HUES48 (cell line): ENCODE data around the gene SSMEM1.
"Not testable (repeated sequence)": the region's sequence is repeated elsewhere in the genome, so short reads cannot be mapped to it uniquely, and the experiment has no call there.

Source experiments
- H3K27ac ChIP-seq: one replicate; pipeline ENCODE4 v1.7.0; 2013; ENCODE audit warnings: low read depth, low read length, inconsistent platforms
- H3K27me3 ChIP-seq: 2 replicates; pipeline ENCODE4 v1.6.1; 2013; ENCODE audit warnings: mild to moderate bottlenecking, low read length; ENCODE audit not compliant: control insufficient read depth, insufficient read depth
- H3K36me3 ChIP-seq: 2 replicates; pipeline ENCODE4 v1.6.1; 2013; ENCODE audit warnings: low read length; ENCODE audit not compliant: control insufficient read depth, insufficient read depth
- H3K4me1 ChIP-seq: 2 replicates; pipeline ENCODE4 v1.6.1; 2013; ENCODE audit warnings: mild to moderate bottlenecking, low read length; ENCODE audit not compliant: control insufficient read depth, insufficient read depth
- H3K4me3 ChIP-seq: 2 replicates; pipeline ENCODE4 v1.5.1; 2013; ENCODE audit warnings: mild to moderate bottlenecking, low read depth, low read length
- H3K9ac ChIP-seq: 2 replicates; pipeline ENCODE4 v1.6.1; 2013; ENCODE audit warnings: mild to moderate bottlenecking, low read depth, low read length, moderate library complexity
- H3K9me3 ChIP-seq: 2 replicates; pipeline ENCODE4 v1.6.1; 2013; ENCODE audit warnings: low read length; ENCODE audit not compliant: control insufficient read depth, insufficient read depth

The SSMEM1 gene, protein sequence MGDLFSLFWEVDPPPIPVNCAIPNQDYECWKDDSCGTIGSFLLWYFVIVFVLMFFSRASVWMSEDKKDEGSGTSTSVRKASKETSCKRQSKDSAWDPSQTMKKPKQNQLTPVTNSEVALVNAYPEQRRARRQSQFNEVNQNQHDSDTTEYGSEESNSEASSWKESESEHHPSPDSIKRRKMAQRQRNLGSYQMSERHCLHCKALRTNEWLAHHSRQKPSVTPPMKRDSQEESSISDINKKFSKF

DNA sequence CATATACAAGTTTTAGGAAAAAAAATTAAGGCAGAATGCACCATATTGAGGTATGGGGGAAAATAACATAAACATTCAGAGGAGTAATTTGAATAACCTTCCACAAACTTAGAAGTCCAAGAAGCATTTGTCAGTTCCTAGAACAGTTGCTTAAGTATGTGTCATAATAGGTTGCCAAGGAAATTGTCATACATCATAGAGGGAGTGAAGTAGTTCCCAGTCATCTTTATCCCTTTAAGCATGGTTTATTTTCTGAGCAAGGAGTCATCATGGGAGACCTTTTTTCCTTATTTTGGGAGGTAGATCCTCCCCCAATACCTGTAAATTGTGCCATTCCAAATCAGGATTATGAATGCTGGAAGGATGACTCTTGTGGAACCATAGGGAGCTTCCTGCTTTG is at the start of gene SSMEM1:
TSS of gene SSMEM1 (plus strand) at position 219 of the 400 bp plus-strand sequence. CDS start at position 270, 51 bp downstream.
- Histone ChIP-seq H3K36me3 (peaks cover 12% of the 10 kb centered on the region), H3K4me1 (no peaks in the 10 kb centered on the region), H3K27ac (no peak within 1 kb of the TSS), H3K4me3 (no peak within 1 kb of the TSS), H3K9ac (no peak within 1 kb of the TSS), H3K27me3 (no peaks in the 10 kb centered on the region), H3K9me3 (no peaks in the 10 kb centered on the region)

DNA sequence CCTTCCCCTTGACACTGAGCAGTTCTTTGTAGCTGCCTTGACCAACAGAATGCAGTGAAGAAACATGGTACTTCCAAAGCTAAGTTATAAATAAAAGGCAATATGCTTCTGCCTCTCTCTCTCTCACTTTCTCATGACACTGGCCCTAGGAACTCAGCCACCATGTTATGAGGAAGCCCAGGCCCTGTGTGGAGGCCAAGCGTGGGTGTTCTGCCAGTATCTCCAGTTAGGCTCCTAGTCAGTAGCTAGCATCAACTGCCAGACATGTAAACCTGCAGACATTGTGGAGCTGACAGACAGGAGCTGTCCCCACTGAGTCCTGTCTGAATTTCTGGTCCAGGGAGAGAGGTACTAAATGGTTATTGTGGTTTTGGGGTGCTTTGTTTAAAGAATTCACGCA is 47.6 kb upstream of the SSMEM1 start:
- H3K4me3 ChIP-seq = no peak overlapping the region
- H3K36me3 ChIP-seq = peaks cover 49% of the 10 kb centered on the region
- no peak overlapping the region for H3K27ac ChIP-seq
- H3K9me3 ChIP-seq = no peaks in the 10 kb centered on the region
- no peaks in the 10 kb centered on the region for H3K27me3 ChIP-seq
- no peaks in the 10 kb centered on the region for H3K4me1 ChIP-seq
- no peak overlapping the region for H3K9ac ChIP-seq

DNA sequence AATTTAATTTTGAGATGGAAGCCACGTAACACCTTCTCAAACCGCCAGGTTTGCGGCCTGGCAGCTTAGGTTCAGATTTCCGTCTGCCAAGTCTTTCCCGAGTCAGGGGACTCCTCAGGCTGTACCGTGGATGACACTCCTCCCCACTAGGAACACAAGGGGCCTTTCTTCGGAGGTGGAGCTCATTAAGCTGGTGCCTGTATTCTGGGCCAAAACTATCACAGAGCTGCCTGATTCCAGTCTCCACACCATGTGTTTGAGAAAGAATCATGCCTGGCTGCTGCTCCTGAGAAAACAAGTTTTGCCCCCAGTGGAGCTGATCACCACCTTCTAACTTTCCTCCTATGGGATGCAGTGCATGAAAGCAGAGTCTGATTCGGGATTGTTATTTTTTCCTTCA is 47.2 kb upstream of the SSMEM1 start:
- Histone ChIP-seq H3K4me3 (no peak overlapping the region), H3K27ac (no peak overlapping the region)

DNA sequence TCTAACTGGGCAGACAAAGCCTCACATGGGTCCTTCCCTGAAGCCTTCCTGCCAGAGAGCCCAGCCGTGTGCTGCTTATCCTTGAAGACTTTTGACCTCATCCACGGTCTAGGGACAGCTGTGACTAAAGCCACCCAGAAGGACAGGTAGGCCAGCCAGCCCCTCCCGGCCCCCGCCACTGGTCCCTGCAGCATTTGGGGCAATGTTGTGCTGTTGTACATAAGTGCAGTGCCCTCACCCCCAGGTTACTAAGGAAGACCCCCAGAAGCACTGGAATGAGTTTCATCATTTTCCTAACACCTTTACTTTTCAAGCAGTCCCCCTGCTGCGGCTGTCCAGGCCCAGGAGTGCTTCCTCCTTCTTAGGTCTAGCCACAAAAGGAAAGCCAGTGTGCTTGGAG is 45.5 kb upstream of the SSMEM1 start:
- H3K36me3 ChIP-seq = peaks cover 64% of the 10 kb centered on the region
- H3K27me3 ChIP-seq = no peaks in the 10 kb centered on the region
- no peak overlapping the region for H3K4me3 ChIP-seq
- no peak overlapping the region for H3K27ac ChIP-seq
- H3K9me3 ChIP-seq = no peaks in the 10 kb centered on the region
- no peak overlapping the region for H3K9ac ChIP-seq
- no peaks in the 10 kb centered on the region for H3K4me1 ChIP-seq

More for the DNA sequence above, 47.2 kb upstream of the SSMEM1 start:
- Histone ChIP-seq H3K9ac (no peak overlapping the region), H3K9me3 (no peaks in the 10 kb centered on the region), H3K36me3 (peaks cover 53% of the 10 kb centered on the region), H3K27me3 (no peaks in the 10 kb centered on the region), H3K4me1 (no peaks in the 10 kb centered on the region)

DNA sequence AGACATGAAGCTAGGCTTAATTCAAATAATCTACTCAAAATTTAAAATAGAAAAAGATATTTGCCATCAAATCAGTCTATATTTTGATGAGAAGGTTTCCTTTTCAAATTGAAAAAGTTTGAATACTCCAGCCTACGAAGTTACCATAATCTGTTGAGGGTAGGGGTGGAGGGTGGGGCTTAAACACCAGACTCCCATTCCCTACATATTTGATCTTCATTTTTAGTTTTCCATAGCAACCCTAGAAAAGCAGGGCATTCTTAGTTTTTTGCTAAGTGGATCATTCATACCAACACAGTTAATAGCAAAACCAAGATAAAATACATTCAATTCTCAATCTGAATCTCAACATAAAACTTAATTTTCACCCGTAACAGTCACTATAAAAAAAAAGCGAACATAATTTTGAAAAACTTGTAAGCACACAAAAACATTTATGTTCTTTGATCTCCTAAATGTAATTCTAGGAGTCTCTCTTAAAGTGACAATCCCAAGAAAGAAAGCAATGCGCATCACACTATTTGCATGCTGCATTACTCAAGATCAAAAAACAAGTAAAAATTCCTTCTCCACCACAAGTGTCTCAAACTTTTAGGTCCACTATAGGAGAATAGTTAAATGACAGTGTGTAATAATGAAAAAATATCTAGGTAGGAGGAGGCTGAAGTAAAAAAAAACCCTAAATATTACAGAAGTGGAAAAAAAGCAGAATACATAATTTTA is 33.3 kb upstream of the SSMEM1 start:
- Histone ChIP-seq H3K9ac (no peak overlapping the region), H3K27ac (no peak overlapping the region), H3K36me3 (peaks cover 86% of the 10 kb centered on the region), H3K4me1 (no peaks in the 10 kb centered on the region), H3K4me3 (no peak overlapping the region), H3K9me3 (no peaks in the 10 kb centered on the region), H3K27me3 (no peaks in the 10 kb centered on the region)

DNA sequence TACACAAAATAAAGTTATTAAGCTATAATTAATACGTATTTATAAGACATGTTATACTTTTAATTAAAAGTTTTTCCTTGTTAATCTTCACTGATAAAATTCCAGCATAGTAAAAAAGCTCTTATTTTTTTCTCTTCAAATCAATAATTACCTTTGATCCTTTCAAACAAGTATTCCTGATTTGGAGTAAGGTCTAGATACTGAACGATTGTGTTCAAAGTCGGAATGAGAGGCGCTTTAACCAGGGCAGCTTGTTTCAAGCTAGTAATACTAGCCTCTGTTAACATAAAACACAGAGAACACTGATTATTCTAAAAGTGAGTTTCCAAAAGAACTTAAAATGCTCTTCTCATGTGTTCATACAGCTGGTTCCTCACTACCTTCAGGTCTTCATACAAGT is 29.4 kb upstream of the SSMEM1 start:
- Histone ChIP-seq H3K27me3 (no peaks in the 10 kb centered on the region), H3K9ac (no peak overlapping the region), H3K4me3 (no peak overlapping the region), H3K27ac (no peak overlapping the region), H3K9me3 (no peaks in the 10 kb centered on the region), H3K36me3 (peaks cover 89% of the 10 kb centered on the region), H3K4me1 (no peaks in the 10 kb centered on the region)

DNA sequence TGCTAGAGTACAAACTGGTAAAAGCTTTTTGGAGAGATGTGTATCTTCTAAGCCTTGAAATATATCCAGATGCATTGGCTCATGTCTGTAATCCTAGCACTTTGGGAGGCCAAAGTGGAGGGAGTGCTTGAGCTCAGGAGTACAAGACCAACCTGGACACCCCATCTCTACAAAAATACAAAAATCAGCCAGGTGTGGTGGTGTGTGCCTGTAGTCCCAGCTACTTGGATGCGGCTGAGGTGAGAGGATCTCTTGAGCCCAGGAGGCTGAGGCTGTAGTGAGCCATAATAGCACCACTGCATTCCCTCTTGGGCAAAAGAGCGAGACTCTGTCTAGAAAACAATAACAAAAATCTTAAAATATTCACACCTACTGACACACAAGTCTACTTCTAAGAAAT is 28.0 kb upstream of the SSMEM1 start:
- Histone ChIP-seq H3K9me3 (no peaks in the 10 kb centered on the region), H3K27ac (no peak overlapping the region), H3K4me3 (no peak overlapping the region), H3K36me3 (peaks cover 89% of the 10 kb centered on the region), H3K27me3 (no peaks in the 10 kb centered on the region), H3K9ac (no peak overlapping the region), H3K4me1 (no peaks in the 10 kb centered on the region)

DNA sequence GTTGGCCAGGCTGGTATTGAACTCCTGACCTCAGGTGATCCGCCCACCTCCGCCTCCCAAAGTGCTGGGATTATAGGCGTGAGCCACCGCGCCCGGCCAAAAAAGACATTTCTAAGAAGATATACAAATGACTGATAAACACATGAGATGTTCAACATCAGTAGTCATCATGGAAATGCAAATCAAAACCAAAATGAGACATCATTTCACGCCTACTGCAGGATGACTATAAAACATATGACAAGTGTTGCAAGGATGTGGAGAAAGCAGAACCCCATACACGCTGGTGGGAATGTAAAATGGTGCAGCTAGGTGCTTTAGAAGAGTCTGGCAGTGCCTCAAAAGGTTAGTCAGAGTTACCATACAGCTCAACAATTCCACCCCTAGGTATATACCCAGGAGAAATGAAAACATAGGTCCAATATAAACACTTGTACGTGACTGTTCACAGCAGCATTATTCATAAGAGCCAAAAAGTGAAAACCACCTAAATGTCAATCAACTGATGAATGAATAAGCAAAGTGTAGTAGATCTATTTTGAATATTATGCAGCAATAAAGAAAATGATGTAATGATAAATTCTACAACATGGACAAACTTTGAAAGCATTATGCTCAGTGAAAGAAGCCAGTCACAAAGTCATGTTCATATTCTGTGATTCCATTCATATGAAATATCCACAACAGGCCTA is 26.9 kb upstream of the SSMEM1 start:
- Histone ChIP-seq H3K9me3 (no peaks in the 10 kb centered on the region), H3K36me3 (peaks cover 87% of the 10 kb centered on the region), H3K27ac (no peak overlapping the region)

DNA sequence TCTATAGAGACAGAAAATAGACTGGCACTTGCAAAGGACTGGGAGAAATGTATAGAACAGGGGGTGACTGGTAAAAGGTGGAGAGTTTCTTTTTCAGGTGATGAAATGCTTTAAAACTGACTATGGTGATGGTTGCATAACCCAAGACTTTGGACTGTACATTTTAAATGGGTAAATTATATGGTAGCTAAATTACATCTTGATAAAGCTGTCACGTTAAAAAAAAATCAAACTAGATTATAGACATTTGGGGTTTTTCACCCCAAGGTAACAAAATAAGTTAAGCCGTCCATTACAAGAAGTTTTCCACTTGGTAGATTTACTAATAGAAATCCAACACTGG is 26.4 kb upstream of the SSMEM1 start:
- no peak overlapping the region for H3K27ac ChIP-seq
- peaks cover 85% of the 10 kb centered on the region for H3K36me3 ChIP-seq
- no peak overlapping the region for H3K9ac ChIP-seq

More for the DNA sequence above, 26.9 kb upstream of the SSMEM1 start:
- H3K4me1 ChIP-seq = no peaks in the 10 kb centered on the region
- no peaks in the 10 kb centered on the region for H3K27me3 ChIP-seq
- no peak overlapping the region for H3K4me3 ChIP-seq
- no peak overlapping the region for H3K9ac ChIP-seq

DNA sequence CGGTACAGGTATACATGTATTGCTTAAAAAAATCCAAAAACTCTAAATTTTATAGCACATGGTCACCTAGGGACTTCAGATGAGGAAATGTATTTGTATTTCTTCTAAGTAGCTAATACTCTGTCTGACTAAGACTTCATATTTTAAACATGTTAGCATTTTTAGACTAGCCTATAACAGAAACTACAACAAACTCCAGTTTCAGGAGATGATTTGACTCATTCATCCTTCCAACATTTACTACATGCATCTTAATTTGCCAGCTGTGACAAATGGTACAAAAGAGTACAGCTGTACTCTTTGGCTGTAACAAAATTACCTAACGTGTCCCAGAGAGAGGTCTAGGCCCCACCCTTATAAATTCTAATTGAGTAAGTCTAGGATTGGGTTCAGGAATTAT is 24.7 kb upstream of the SSMEM1 start:
- H3K27me3 ChIP-seq = no peaks in the 10 kb centered on the region
- H3K4me1 ChIP-seq = no peaks in the 10 kb centered on the region
- H3K9me3 ChIP-seq = no peaks in the 10 kb centered on the region
- peaks cover 77% of the 10 kb centered on the region for H3K36me3 ChIP-seq
- H3K27ac ChIP-seq = no peak overlapping the region
- H3K4me3 ChIP-seq = no peak overlapping the region
- H3K9ac ChIP-seq = no peak overlapping the region

More for the DNA sequence above, 26.4 kb upstream of the SSMEM1 start:
- Histone ChIP-seq H3K9me3 (no peaks in the 10 kb centered on the region), H3K4me1 (no peaks in the 10 kb centered on the region), H3K4me3 (no peak overlapping the region), H3K27me3 (no peaks in the 10 kb centered on the region)

DNA sequence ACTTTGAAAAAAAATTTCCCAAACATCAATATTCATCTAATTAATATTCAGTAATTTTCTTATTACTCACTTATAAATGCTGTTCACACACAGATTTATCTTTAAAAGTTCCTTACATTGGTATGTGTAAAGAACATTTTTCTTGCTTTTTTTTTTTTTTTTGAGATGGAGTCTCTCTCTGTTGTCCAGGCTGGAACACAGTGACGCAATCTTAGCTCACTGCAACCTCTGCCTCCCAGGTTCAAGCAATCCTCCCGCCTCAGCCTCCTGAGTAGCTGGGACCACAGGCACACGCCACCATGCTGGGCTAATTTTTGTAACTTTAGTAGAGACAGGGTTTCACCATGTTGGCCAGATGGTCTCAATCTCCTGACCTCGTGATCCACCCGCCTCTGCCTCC is 23.3 kb upstream of the SSMEM1 start:
- peaks cover 70% of the 10 kb centered on the region for H3K36me3 ChIP-seq

More for the DNA sequence above, 23.3 kb upstream of the SSMEM1 start:
- not testable (repeated sequence) for H3K9me3 ChIP-seq, H3K27me3 ChIP-seq, H3K4me3 ChIP-seq, H3K9ac ChIP-seq, H3K27ac ChIP-seq, H3K4me1 ChIP-seq
